Esophagus muscularis mucosa (tissue), 4 donors: Measurements from ENCODE around the gene TCEAL7. TPM values are rescaled to one million over a fixed set of nuclear protein-coding genes. Genes with fewer than 3 reads are reported as not detected.
A peak's percentile ranks its signal among the peaks of the same experiment; 100 is the strongest.

Experiments used
- DNase-seq: peaks from one replicate; pipeline ENCODE4 v3.0.0-alpha.2; 2017; ENCODE audit errors: extremely low spot score
- H3K27ac ChIP-seq, 4 donors: fragments of 200-600 bp; sonication (generic); replicated peaks in 1 of 4; 1 replicate in 3 of 4; 2 replicates in 1 of 4; pipeline ENCODE4 v1.5.1; 2016 to 2019; ENCODE audit warnings: mild to moderate bottlenecking in 1 of 4
- H3K27me3 ChIP-seq, 4 donors: fragments of 200-600 bp; sonication (generic); one replicate each; pipeline versions ENCODE4 v1.5.1 to v1.6.0; 2016 to 2019
- H3K36me3 ChIP-seq, 4 donors: fragments of 200-600 bp; sonication (generic); one replicate each; pipeline ENCODE4 v1.5.1; 2016 to 2019
- H3K4me1 ChIP-seq, 4 donors: fragments of 200-600 bp; sonication (generic); one replicate each; pipeline ENCODE4 v1.5.1; 2016 to 2019
- H3K4me3 ChIP-seq, 4 donors: fragments of 200-600 bp; sonication (generic); 1 replicate in 2 of 4; 2 replicates in 2 of 4; pipeline ENCODE4 v1.5.1; 2016 to 2019; ENCODE audit warnings: mild to moderate bottlenecking in 4 of 4, moderate library complexity in 1 of 4
- H3K9me3 ChIP-seq, 4 donors: fragments of 200-600 bp; sonication (generic); 1 replicate in 3 of 4; 2 replicates in 1 of 4; pipeline ENCODE4 v1.5.1; 2016 to 2019
- CTCF ChIP-seq, 3 experiments: fragments of 200-600 bp in 2 of 3; fragments of 450-650 bp in 1 of 3; sonication (generic) in 2 of 3; IDR thresholded peaks; one replicate each; pipeline ENCODE4 v1.5.1; 2017 to 2019; ENCODE audit warnings: antibody characterized with exemption in 3 of 3, mild to moderate bottlenecking in 2 of 3, moderate library complexity in 1 of 3
- EP300 ChIP-seq: sonication (generic); formaldehyde crosslinking; IDR thresholded peaks from one replicate; pipeline ENCODE4 v1.6.1; 2017; ENCODE audit warnings: antibody characterized with exemption
- POLR2A ChIP-seq: fragments of 450-650 bp; IDR thresholded peaks from one replicate; pipeline ENCODE4 v1.6.1; 2017; ENCODE audit warnings: antibody characterized with exemption, moderate library complexity, mild to moderate bottlenecking, low read depth
- POLR2AphosphoS5 ChIP-seq, 2 donors: sonication (generic); formaldehyde crosslinking; IDR thresholded peaks; one replicate each; pipeline ENCODE4 v1.6.1; 2017; ENCODE audit warnings: antibody characterized with exemption in 2 of 2
- WGBS: methylation state at CpG from one replicate; pipeline ENCODE4 v1.1.5; 2018; 5-methylcytosine and 5-hydroxymethylcytosine counted together
- intact Hi-C: fragments of 100-400 bp; cut with DNase I; formaldehyde crosslinking; loops from one replicate; pipeline ENCODE4 v1.15.1; 2023
- total RNA-seq, 4 donors: library from RNA; depleted of rRNA; stranded (reverse); fragments of >200 nt; gene quantifications; one replicate each; pipeline versions ENCODE4 v1.1.0 to v1.2.1, GENCODE V29; 2016

The TCEAL7 gene
- total RNA-seq, 4 donors from 2014 or later, result 8.2 to 12.9 (median 10.6) TPM

- peaks cover 0 to 10% (median 6%) of the 10 kb centered on the region in 4 donors for H3K27me3 ChIP-seq
- no peak within 1 kb of the TSS for H3K27ac ChIP-seq
- no peak for TF ChIP-seq CTCF (IDR thresholded peaks at IDR 0.05)
- TF ChIP-seq POLR2AphosphoS5 (IDR thresholded peaks at IDR 0.05), result peak; percentile 21 to 64
- no peak for DNase-seq
- 46% methylated on average over 6 of the region's 52 CpGs for WGBS
- H3K4me3 ChIP-seq, result peak within 1 kb of the TSS; percentile 51 to 59 (median 55)
- intact Hi-C loops, result no loop called here
- peaks cover 5 to 10% (median 10%) of the 10 kb centered on the region in 4 donors for H3K4me1 ChIP-seq
- no peaks in the 10 kb centered on the region for H3K36me3 ChIP-seq
- H3K9me3 ChIP-seq, result no peaks in the 10 kb centered on the region
These were observed 19.3 kb upstream of the TCEAL7 start, which contains the start of gene BEX2 for GRCh38 chrX:103310555-103311398. TSS of gene BEX2 (minus strand) at chrX:103310990. CDS start at chrX:103309976, 1,014 bp downstream.

GRCh38 chrX:103311399-103311780 is 18.6 kb upstream of the TCEAL7 start:
- H3K4me3 ChIP-seq, result peak overlapping the region in 2 of 4 donors; percentile 52 to 58
- 75% methylated on average over 3 of the region's 3 CpGs for WGBS
- no peak overlapping the region for H3K27ac ChIP-seq
- no peaks in the 10 kb centered on the region for H3K36me3 ChIP-seq
- peaks cover 5 to 10% (median 10%) of the 10 kb centered on the region in 4 donors for H3K4me1 ChIP-seq
- intact Hi-C loops, result no loop called here
- no peak for DNase-seq
- H3K9me3 ChIP-seq, result no peaks in the 10 kb centered on the region
- H3K27me3 ChIP-seq, result peaks cover 0 to 10% (median 6%) of the 10 kb centered on the region in 4 donors
- no peak for TF ChIP-seq POLR2A
- no peak for TF ChIP-seq CTCF (IDR thresholded peaks at IDR 0.05)
- no peak for TF ChIP-seq POLR2AphosphoS5 (IDR thresholded peaks at IDR 0.05)

GRCh38 chrX:103330681-103331288 is 746 bp downstream of the TCEAL7 start:
- Histone ChIP-seq H3K4me1 (peaks cover 0 to 10% (median 0%) of the 10 kb centered on the region in 4 donors), H3K27ac (peak overlapping the region in 3 of 4 donors; percentile 28 to 36 (median 32)), H3K27me3 (peaks cover 0 to 11% (median 0%) of the 10 kb centered on the region in 4 donors), H3K36me3 (no peaks in the 10 kb centered on the region), H3K4me3 (peak overlapping the region; percentile 41 to 43 (median 42)), H3K9me3 (no peaks in the 10 kb centered on the region)
- intact Hi-C loops, result no loop called here
- TF ChIP-seq POLR2AphosphoS5 (IDR thresholded peaks at IDR 0.05), result no peak
- TF ChIP-seq CTCF (IDR thresholded peaks at IDR 0.05), result no peak
- TF ChIP-seq EP300, result no peak
- no peak for TF ChIP-seq POLR2A
- DNase-seq, result no peak
- 23% methylated on average over 21 of the region's 21 CpGs for WGBS

GRCh38 chrX:103338663-103339062 is 8.6 kb downstream of the TCEAL7 start:
- 33% methylated on average over 1 of the region's 3 CpGs for WGBS
- no peaks in the 10 kb centered on the region for H3K36me3 ChIP-seq
- TF ChIP-seq CTCF (IDR thresholded peaks at IDR 0.05) (no peak), POLR2A (no peak), POLR2AphosphoS5 (IDR thresholded peaks at IDR 0.05) (no peak)
- no peak overlapping the region for H3K27ac ChIP-seq
- no peak overlapping the region for H3K4me3 ChIP-seq
- H3K4me1 ChIP-seq, result no peaks in the 10 kb centered on the region
- intact Hi-C loops, result no loop called here
- no peak for DNase-seq
- H3K27me3 ChIP-seq, result no peaks in the 10 kb centered on the region
- H3K9me3 ChIP-seq, result no peaks in the 10 kb centered on the region
